Smooth muscle cell of the brain vasculature (primary cell): ENCODE data around the gene KRT17.
"Not testable (repeated sequence)": the region's sequence is repeated elsewhere in the genome, so short reads cannot be mapped to it uniquely, and the experiment has no call there.

Experiments
- DNase-seq: peaks from one replicate; pipeline ENCODE4 v3.0.0-alpha.2; 2012; ENCODE audit warnings: low read depth, low spot score

The KRT17 gene

DNA sequence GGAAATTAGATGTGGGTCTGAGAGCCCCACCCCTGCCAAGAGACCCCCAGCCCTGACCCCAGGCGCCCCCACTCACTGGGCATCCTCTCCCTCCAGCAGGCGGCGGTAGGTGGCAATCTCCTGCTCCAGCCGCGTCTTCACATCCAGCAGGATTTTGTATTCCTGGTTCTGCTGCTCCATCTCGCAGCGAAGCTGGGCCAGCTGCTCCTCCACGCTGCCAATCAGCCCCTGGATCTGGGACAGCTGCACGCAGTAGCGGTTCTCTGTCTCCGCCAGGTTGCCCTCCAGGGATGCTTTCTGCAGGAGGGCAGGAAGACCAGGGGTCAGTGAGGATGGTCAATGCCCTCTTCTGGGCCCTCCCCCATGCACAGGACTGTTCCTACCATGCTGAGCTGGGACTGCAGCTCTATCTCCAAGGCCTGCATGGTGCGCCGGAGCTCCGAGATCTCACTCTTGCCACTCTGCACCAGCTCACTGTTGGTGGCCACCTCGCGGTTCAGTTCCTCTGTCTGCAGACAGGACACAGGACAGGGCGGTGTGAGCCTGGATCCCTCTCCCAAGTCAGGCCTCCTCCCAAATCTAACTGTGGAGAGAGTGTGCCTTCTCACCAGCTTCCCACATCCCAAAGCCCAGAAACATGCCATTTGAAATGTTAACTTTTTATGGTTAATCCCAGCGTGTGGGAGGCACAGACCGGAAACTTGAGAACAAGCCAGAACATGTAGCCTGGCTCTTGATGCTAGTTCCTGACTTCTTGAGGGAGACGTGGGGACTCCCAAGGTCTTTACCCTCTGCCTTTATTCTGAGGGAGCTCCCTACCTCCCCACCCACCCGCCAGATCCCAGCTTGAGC, 3.6 kb downstream of the KRT17 start:
- DNase-seq, result no peak

DNA sequence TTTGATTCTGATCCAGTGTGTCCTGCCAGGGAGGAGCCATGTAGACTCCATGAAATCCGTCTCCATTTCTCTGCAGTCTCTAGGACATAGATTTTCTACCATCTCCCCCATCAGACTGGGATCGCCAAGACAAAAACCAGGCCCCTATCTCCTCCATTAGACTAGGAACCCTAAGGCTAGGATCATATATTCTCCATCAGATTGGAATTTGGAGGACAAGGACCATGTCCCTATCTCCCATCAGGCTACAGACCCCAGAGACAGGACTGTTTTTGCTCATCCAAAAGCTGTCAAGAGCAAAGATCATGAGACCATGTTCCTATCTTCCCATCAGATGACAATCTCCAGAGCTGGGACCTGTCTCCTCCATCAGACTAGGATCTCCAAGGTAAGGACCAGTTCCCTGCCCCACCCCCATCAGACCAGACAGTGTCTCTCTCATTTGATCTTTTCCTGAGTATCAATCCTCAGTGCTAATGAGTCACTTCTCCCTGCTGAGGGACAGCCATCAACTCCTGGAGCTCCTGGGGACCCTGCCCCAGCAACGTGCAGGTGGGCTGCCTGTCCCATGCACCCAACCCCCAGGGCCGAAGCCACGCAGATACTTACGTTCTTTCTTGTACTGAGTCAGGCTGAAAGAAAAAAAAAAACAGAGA, 4.3 kb downstream of the KRT17 start:
- DNase-seq, result not testable (repeated sequence)

DNA sequence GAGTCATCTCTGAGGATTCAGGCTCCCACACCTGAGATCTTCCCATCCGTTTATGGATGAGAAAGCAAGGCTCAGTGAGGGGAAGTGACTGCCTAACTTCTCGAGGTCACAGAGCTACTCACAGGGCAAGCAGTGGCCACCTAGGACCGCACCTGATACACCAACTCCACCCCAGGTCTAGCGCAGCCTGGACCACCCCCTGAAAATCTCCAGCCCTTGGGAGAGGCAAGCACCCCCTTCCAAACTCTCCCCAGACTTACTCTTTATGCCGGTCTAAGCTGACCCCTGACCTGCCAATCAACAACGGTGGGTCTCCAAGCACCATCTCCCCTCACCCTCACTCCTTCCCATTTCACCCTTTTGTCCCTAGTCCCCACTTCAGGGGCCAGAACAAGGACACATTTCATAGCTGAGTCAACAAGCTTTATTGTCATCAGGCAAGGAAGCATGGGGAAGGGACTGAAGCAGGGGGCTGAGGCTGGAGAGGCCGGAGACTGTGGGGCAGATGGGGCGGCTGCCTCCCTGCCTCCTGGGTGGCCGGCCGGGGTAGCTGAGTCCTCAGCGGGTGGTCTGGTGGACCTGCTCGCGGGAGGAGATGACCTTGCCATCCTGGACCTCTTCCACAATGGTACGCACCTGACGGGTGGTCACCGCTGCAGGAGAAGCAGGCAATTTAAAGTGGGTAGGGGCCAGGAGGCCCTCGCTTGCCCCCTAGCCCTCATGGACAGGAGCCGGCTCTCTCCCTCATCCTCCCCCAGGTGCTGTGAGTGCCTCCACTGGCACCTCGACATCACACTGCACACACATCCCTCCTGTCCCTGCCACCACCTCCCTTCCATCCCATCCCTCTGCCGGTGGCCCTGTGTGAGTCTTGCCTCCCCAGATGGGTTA, 5.1 kb downstream of the KRT17 start:
- DNase-seq, result no peak

DNA sequence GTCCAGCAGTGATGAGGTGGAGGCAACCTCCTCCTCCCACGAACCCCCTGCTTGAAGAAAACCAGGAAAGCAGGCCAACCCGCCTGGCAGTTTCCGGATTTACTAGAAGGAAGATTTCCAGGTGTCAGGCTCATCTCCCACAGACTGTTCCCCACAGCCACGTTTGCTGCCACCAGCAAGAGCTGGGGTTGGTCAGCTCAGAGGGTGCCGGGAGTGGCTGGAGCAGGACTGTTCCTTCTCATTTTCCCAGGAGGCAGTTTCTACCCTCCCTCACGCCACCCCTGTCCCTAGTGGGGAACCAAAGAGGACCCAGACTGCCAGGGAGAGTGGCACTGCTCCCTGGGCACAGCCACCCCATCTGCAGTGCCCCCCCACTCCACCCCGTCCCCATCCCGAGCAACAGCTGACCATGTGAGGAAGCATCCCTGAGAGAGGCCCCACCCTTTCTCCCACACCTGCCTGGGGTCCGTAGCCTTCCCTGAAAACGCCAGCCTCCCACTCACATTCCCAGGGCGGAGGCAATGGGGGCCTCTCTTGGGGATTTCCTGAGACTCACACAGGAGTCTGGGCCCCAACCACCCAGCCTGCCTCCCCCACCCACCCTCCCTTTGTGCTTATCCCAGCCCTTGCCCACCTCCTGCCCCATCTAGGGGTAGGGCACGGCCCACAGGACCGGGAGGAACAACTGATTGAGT, 5.9 kb downstream of the KRT17 start:
- DNase-seq, result no peak

DNA sequence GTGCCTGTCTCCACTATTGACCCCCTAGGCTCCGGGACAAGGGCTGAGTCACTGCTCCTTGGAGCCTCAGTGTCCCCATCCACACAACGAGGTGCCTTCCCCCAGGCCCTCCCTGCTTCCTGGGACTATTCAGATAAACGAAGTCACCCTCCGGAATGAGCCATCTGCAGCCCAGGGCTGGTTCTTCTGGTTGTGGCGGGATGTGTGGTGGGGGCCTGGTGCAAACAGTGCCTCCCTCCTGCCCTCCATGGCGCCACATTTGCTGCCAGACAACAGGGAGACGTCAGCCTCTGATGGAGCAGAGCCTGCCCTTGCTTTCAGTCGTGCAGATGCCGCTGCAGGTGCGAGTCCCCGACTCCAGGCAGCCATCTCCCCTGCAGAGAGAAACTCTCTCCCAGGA, 6.7 kb downstream of the KRT17 start:
- DNase-seq, result no peak

DNA sequence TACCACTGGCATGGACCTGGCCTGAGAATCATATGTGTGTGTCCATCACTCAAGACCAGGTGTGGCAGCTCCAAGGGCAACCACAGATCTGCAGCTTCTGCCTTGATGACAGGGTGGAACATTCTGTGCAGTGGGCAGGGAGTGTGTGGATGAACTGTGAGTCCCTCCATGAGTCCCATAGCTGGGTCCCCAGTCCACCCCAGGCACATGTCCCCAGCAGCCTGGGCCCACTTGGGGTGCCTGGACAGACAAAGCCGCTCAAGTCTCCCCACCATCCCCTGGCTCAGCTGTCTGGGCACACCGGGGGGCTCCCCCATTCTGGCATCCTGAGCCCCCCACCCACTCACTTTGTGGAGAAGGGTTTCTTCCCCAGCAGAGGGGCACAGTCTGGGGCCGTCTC, 7.2 kb downstream of the KRT17 start:
- no peak for DNase-seq

DNA sequence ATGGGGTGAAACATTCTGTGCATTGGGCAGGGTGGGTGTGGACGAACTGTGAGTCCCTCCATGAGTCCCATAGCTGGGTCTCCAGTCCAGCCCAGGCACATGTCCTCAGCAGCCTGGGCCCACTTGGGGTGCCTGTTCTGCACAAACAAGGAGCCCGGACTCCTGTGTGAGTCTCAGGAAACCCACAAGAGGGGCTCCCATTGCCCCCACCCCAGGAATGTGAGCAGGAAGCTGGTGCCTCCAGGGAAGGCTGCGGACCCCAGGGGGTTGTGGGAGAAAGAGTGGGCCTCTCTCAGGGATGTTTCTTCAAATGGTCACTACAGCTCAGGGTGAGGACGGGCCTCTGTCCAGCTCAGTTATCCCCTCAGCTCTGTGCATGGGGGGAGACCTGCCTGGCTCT, 7.9 kb downstream of the KRT17 start:
- not testable (repeated sequence) for DNase-seq

DNA sequence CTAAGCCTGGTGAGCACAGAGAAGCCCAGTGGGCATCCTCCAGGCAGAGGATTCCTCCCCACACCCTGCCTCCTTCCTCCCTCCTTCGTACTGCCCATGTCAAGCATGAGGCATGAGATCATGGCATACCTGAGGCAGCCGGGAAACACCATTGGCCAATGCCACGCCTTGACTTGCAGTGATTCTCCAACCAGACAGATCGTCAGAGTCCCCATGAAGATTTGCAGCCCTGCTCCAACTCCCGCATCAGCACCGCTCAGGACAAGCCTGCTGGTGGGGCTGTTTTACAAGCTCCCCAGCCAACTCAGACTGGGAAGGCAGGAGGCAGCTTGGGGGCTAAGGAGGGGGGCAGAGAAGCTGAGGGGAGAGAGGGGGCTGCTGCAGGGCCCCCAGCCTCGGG, 8.9 kb downstream of the KRT17 start:
- no peak for DNase-seq

DNA sequence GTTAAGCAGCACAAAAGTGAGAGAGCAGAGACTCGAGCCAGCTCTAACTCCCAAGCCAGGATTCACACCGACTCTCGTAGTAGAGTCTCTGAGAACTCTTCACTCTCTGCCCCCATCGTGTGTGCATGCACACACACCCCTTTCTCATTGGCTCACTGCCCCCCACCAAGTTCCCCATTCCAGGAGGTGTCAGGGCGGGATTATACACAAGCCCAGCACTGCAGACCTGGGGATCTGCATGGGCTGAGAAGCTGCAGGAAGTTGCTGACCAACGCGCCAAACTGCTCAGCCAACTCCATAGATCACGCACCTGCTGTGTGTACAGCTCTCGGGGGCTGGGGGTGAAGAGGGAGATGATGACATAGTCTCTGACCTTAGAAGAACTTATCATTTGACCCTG, 9.6 kb downstream of the KRT17 start:
- not testable (repeated sequence) for DNase-seq

DNA sequence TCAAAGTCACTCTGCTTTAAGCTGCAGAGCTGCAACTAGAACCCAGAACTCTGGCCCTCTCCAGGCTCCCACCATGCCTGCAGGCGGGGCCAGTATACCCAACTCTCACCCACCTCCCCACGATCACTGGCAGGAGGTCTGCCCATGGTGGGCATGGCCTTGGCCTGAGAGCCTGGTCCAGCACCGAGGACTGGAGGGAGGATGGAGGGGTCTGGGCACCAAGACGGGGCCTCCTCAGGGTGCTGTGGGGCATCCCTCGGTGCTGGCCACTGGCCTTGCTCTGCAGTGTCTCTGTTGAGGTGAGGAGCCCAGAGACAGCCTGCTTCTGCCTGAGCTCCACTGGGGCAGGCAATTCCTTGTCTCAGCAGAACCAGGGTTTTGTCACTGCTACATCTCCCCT, 10.3 kb downstream of the KRT17 start:
- no peak for DNase-seq

DNA sequence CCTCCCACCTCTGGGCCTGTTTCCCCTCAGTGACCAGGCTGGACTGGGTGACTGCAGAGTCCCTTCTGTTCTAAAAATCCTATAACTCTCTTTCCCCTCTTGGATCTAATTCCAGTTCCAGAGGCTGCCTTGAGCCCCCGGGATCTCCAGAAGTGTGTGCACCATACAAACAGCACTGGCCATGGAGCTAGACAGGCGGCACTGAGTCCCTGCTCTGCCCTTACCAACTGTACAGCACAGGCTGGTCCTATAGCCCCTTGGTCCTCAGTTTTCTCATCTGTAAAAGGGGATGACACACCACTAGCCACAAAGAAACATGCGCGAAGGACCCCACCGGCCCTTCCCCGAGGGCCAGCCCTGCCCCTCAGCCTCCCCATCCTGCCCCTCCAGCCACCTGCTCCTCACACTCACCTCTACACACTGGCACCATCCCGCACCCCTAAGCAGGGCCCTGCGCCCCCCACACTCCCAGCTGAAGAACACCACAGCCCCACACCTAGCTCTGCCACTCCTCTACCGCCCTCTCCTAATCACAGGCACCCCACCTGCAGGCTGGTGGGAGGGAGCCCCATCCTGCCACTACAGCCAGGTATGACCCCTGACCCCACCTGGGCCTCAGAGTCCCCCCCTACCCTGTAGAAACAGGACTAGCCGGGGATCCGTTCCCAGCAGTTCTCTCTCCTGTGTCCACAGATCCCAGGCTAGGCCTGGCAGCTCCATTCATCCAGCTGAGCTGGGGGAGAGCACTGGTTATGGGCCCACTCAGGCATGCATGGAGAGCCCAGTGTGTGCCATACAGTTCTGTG, 10.9 kb downstream of the KRT17 start:
- DNase-seq, result no peak

DNA sequence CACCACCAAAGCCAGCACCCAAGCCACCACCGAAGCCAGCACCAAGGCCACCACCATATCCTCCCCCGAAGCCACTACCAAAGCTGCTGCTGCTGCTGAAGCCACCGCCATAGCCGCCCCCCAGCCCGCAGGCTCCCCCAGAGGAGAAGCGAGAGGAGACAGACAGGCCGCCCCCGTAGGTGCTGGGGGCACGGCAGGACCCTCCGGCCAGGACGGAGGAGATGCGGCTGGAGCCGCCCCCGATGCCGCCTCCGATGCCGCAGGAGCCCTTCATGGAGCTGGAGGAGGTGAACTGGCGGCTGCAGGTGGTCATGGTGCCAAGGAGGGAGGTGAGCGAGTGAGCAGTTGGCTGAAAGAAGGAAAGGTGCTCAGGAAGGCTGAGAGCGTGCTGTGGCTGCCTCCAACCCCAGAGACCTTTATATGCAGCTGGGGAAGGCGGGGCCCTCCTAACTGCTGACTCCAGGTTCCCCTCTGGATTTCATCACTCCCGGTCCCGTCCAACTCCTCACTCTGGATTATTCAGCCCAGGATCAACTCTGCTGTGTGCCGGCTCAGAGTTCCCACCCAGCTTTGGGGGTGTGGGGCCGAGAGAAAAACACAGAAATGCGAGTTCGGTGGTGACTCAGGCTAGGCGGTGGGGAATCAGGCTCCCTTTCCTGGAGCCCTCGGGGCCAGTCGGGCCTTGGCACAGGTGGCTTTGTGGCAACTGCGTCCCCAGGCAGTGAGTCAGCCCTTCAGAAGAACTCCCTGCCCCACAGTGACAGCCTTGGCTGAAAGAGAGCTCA, 11.8 kb downstream of the KRT17 start, which contains the start of gene KRT16:
Gene KRT16 (minus strand): TSS at position 392 of the 785 bp plus-strand sequence. CDS start 79 bp downstream, at position 313.
- DNase-seq, result not testable (repeated sequence)

DNA sequence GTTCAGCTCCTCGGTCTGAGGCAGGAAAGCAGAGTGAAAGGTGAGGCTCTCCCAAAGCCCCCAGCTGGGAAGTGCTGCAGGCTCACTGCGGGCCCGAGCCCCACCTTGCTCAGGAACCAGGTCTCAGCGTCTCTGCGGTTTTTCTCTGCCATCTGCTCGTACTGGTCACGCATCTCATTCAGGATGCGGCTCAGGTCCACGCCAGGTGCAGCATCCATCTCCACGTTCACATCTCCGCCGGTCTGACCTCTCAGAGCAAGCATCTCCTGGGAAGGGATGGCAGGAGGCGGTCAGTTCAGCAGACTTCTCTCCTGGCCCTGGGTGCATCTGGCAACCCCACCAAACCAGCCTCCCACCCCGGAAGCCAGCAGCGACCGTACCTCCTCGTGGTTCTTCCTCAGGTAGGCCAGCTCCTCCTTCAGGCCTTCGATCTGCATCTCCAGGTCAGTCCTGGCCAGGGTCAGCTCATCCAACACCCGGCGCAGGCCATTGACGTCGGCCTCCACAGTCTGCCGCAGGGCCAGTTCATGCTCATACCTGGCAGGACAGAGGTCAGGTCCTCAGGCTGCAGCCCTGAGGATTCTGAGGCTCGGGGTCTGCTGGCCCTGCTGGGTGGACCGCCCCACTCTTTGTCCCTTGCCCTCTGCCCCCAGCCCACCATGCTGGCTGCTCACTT, 13.3 kb downstream of the KRT17 start:
- no peak for DNase-seq

DNA sequence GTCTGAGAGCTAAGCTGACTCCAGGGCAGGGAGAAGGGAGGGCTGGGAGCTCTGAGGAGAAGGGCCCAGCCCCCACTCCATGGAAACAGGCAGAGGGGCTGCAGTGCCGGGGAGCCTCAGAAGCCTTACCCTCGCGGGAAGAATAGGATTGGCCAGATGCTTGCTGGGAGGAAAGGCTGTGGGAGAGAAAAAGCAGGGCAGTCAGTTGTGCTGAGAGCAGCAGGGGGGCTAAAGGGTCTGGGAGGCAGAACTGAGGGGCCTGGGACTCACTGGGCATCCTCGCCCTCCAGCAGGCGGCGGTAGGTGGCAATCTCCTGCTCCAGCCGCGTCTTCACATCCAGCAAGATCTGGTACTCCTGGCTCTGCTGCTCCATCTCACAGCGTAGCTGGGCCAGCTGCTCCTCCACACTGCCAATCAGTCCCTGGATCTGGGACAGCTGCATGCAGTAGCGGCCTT, 14.3 kb downstream of the KRT17 start:
- not testable (repeated sequence) for DNase-seq

DNA sequence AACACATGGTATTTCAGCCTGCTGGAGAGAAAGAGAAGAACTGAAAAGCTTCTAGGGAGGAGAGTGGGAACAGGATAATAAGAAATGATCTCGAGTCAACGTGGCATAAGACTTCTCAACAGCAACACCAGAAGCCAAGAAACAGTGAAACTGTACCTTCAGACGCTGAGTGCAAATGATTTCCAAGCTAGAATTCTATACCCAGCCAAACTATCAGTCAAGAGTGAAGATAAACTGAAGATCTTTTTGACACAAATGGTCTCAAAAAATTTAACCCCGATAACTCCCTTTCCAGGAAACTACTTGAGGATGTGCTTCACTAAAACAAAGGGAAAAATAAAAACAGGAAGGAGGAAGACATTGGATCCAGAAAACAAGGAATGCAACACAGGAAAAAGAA, 17.4 kb downstream of the KRT17 start:
- not testable (repeated sequence) for DNase-seq

DNA sequence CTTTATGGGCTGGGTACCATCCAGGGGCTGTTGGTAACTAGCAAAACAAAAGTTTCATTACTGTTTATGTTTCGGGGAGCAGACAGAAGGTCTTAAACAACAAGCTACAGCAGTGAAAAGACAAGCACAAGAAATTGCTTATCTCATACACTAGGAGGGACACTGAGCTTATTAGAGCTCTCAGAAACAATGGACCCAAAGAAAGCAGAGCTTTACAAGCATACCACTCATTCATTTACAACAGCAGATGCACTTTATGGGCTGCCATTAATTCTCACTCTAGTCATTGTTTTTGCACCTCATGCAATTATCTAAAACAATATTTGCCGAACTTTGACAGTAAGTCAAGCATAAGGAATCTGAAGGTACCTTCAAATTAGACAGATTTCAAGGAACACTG, 21.9 kb downstream of the KRT17 start:
- DNase-seq, result no peak

DNA sequence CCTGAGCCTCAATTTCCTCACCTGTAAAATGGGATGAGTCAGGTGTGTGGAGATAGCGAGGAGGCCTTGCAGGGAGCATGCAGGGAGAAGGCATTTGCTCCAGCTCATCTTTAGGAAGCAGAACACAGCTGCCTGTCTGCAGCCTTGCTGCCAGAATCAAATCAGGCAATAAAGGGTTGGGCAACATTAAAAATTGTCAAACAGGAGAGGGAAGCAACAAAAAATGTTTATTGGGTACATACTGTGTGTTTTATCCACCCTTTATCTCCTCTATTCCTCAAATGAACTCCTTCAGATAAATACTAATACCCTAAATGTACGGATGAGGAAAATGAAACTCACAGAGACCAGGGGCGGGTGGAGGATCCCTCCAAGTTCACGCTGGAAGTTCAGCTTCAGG, 24.1 kb downstream of the KRT17 start:
- DNase-seq, result no peak

DNA sequence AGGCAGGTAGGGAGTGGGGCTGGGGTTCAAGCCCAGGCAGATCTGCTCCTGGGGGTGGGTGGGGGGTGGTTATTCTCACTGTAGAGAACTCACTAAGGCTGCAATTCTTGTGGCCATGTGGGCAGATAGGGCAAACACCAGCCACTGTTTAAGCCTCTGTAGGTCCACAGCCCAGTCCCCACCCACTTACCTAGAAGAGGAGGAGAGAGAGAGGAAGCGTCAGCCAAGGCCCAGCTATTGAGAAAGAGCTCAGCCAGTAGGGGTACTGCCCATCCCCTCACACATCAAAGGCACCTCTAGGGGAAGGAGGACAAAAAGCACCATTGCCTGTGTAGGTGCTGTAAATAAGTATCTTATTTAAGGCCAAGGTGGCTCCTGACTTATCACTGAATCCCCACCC, 24.7 kb downstream of the KRT17 start:
- DNase-seq, result no peak

DNA sequence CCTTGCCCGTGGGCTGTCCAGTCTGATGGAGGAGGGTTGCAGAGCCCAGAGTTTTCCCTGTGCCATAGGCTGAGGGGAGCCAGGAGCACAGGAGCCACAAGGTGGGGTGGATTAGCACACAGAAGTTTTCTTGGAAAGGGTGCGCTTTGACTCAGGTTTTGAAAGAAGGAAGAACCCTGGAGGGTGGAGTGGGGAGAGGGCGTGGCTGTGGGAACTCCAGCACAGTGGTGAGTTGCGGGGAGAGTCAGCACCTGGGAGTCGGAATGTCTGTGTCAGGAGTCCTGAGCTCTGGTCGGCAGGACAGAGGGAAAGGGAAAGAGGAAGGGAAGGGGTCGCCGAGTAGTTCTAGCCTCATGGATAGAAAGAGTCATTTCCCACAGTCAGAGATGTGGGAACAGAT, 28.8 kb downstream of the KRT17 start:
- DNase-seq, result no peak
